Measurements from ENCODE around the gene GRB10.
"Not testable (repeated sequence)": the region's sequence is repeated elsewhere in the genome, so short reads cannot be mapped to it uniquely, and the experiment has no call there.

The GRB10 gene

DNA sequence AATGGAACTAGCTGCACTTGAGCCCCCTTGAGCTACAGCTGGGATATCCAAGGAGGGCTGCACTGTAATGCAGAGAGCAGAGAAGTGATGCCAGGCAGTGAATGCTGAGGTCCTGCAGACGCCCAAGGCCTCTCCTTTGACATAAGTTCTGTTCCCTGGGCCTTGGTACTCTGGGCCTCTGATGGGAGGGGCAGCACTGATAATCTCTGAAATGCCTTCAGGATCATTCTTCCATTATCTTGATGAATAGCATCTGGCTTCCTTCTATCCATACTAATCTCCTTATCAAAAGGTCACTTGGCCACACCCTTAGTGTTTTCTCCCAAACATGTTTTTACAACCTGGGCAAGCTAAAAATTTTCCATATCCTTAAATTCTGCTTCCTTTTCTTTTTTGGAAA lies 6.9 kb downstream of the GRB10 start:
- no peak for DNase-seq

- no peak for DNase-seq
These were observed 7.5 kb downstream of the GRB10 start for GRCh38 chr7:50775231-50775630.

DNA sequence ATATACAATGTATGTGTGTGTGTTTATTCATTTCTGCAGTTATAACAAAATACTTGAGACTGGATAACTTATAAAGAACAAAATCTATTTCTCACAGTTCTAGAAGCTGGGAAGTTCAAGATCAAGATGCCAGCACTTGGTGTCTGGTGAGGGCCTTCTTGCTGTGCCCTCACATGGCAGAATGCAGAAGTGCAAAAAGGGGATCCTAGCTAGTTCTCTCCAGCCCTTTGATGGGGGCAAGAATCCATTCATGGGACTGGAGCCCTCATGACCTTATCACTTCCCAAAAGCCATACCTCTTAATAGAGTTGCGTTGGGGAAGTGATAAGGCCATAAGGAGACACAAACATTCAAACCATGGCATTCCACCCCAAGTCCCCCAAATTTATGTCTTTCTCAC lies 8.4 kb downstream of the GRB10 start:
- DNase-seq, result no peak

DNA sequence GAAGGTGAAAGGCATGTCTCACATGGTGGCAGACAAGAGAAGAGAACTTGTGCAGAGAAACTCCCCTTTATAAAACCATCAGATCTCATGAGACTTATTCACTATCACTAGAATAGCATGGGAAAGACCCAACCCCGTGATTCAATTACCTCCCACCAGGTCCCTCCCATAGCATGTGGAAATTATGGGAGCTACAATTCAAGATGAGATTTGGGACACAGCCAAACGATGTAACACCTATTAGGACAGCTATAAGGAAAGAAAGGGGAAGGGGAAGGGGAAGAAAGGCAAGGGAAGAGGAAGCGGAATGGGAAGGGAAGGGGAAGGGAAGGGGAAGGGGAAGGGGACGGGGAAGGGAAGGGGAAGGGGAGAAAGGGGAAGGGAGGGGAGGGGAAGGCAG lies 9.6 kb downstream of the GRB10 start:
- not testable (repeated sequence) for DNase-seq

DNA sequence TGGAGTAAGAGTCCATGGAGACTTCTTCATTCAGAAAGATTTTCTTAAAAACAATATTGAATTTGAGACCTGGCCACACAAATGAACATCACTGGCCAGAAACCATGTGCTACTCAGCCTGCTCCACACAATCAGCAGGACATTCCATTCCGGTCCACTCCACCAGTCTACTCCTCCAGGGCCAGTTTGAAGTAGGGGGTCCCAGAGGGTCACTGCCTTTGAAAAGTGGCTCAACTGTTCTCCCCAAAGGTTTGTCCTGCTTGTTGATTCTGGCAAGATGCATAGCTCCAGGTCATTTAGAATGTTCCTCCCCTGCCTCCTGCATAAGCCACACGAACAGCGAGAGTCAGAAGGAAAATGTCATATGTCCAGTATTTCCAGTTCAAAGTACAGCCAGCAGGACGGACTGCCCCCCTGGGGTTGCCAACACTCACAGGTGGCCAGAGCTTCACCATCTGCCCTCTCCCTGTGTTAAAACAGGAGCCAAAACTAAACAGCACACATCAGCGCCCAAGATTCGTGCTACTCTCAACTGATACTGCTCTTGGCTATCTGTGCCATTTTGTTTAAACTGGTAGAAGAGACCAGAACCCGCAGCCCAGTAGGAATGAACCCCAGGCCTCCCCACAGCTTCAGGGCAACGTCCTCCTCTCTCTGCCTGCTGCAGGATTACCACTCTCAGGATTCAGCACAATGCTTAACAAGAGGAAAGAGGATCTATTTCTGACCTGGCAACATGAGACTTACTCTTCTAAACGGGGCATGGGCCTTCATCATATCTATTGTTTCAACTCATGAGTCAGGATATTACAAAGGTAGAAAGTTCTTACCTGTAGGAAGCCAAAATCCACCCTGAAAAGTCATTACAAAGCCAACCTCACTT lies 11.3 kb downstream of the GRB10 start:
- DNase-seq, result no peak

- no peak for DNase-seq
These were observed 13.9 kb downstream of the GRB10 start for GRCh38 chr7:50768485-50769474.

DNA sequence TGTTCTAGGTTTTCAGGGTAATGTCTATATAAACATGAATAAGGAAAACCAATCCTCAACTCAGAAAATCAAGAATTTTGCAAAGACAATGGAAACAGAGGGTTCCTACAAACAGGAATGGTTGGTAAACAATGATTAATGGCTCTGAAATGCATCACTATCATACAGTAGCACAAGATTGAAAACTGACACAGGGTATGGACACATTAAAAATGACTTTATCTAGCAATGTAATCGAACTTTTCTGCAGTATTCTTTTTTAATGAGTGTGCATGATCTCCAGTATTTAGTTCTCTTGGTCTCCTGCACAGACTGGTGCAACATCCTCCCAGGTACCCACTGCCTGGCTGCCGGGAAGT lies 15.9 kb downstream of the GRB10 start:
- DNase-seq, result no peak

GRCh38 chr7:50766106-50766848 lies 16.4 kb downstream of the GRB10 start:
- no peak for DNase-seq

DNA sequence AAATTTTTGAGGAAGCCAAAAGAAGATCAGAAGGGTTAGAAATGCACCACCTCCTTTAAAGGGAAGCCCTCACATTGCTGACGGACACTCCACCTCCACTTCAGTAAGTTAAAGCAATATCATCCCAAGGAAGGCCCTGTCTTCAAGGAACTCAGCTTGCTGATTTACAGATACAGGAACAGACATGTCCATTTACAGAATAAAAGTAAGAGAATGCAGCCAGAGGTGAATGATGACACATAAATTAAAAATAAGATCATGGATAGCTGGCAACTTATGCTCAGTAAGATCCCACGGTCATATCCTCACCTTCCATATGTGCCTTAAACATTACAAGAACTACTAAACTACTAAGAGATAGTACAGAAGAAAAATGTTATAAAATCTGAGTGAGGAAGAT lies 20.4 kb downstream of the GRB10 start:
- no peak for DNase-seq

GRCh38 chr7:50761713-50762112 lies 21.0 kb downstream of the GRB10 start:
- DNase-seq, result no peak

DNA sequence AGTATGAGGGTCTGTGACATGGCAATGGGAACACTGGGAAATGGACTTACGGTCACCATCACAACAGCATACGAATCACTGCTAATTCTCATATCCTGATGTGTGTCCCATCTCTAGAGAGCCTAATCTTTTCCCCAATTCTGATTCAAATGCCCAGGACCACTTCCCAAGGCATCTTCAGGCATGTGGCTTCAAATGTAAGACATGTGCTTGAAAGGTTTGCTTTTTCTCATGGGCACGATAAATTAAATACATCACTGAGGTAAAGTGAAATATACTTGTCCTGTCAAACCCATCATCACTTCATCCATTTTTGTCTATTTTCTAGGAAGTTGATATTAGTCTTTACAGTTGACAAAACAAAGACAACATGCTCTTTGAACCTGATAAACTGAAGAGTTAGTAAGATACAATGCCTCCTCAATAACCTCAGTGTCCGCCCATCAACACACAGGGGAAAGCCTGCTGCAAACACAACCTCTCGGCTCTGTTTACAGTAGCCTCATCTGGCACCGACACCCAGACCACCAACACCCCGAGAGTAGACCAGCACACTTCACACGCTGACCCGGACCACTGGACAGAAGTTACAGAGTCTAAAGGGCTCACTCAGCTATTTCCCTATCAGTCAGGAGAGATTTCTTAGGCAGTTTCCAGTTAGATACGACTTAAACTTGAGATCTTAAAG lies 24.8 kb downstream of the GRB10 start:
- DNase-seq, result no peak

DNA sequence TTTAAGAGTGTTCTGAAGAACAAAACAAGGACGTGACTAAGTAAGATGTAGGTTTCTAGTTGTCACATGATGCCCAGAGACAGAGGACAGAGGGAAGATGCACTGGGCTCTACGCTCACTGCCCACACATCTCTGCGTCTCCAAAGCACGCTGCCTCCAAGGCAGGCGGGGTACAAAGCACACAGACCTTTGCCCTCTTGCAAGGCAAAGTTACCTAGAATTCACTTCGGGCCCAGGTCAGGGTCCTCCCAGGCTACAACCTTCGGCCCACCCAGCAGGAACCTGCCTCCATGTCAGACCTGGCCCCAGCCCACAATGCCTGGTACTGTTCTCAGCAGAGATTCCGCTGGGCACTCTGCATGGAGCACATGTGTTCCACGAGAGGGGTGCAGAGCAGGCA lies 26.5 kb downstream of the GRB10 start:
- DNase-seq, result no peak

- DNase-seq, result no peak
These were observed 28.0 kb downstream of the GRB10 start for GRCh38 chr7:50754684-50755083.

GRCh38 chr7:50754241-50754640 lies 28.5 kb downstream of the GRB10 start:
- no peak for DNase-seq

- no peak for DNase-seq
These were observed 30.3 kb downstream of the GRB10 start for GRCh38 chr7:50752422-50752821.

- no peak for DNase-seq
These were observed 31.6 kb downstream of the GRB10 start for GRCh38 chr7:50751146-50751545.

GRCh38 chr7:50749896-50750295 lies 32.8 kb downstream of the GRB10 start:
- DNase-seq, result no peak

DNA sequence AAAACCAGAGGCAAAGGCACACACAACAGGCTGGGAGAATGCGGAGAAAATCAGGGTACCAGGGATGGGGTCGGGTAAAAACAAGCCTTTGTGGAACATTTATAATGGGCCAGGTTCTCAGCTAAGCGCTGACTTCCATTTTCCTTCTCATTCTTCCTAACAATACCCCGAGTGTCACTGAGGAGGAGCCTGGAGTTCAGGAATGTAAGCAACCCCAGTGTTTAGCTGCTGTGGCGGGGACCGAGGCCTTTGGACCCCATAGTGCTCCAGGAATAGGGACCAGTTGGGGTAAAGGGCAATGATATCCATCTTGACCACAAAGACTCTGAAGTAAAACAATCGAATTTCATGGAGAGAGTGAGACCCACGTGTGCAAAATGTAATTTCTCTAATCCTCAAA lies 34.2 kb downstream of the GRB10 start:
- no peak for DNase-seq

DNA sequence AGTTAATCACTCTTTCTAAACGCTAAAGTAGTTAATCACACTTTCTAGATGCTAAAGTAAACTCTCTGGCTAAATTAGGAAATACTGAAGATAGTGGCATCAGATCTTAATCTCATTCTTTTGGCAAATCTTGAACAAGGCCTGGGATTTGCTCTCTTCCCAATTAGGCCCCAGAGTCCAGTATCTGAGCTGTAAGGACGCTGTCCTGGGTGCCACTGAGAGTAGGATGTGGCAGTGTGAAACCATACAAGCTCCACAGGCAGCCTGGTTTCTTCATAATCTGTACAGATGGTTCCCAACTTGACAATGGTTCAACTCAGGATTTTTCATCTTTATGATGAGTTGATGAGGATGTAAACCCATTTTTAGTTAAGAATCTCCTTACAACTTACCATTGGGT lies 36.9 kb downstream of the GRB10 start:
- DNase-seq, result no peak

DNA sequence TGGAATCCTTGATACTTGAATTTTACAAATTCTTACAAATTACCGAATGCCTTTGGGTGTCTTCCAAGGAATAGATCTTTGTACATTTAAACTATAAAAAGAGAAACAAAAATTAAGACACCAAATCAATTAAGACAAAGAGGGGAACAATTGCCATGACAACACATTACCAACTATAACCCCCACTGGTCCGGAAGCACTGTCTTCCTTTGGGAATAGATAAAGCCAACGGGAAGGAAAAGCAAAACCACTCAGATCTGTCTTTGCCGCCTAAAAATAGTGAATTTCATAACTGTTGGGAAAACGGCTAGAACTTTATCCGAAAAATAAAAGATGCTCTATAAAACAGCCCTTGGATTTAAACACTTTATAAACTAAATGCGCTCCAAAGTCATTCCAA lies 37.4 kb downstream of the GRB10 start:
- no peak for DNase-seq

- no peak for DNase-seq
These were observed 38.8 kb downstream of the GRB10 start for GRCh38 chr7:50743893-50744292.

GRCh38 chr7:50743016-50743415 lies 39.7 kb downstream of the GRB10 start:
- no peak for DNase-seq

GRCh38 chr7:50742401-50742800 lies 40.3 kb downstream of the GRB10 start:
- DNase-seq, result no peak

Data from DMS153 (cell line).